Panc1 (cell line): ENCODE results near the gene OASL.

ENCODE experiments used
- POLR2AphosphoS5 ChIP-seq: IDR thresholded peaks from 2 replicates; pipeline ENCODE4 v1.6.1; 2012; ENCODE audit warnings: mild to moderate bottlenecking, low read depth, low read length, moderate library complexity
- TF ChIP-seq, protein P1 (sequence below): fragments of 450-650 bp; IDR thresholded peaks from 2 replicates; pipeline ENCODE4 v1.5.1; 2017; ENCODE audit warnings: mild to moderate bottlenecking
- TF ChIP-seq, protein P2 (sequence below), 2 experiments: IDR thresholded peaks; 2 replicates each; pipeline ENCODE4 v1.6.1; 2011 to 2012; ENCODE audit warnings: low read depth in 2 of 2, control low read depth in 1 of 2, low read length in 1 of 2, mild to moderate bottlenecking in 1 of 2, moderate library complexity in 1 of 2; ENCODE audit not compliant: insufficient read depth in 1 of 2

GRCh38 chr12:121080909-121081308 is 41.9 kb upstream of the OASL start:
- TF ChIP-seq, protein P1, sequence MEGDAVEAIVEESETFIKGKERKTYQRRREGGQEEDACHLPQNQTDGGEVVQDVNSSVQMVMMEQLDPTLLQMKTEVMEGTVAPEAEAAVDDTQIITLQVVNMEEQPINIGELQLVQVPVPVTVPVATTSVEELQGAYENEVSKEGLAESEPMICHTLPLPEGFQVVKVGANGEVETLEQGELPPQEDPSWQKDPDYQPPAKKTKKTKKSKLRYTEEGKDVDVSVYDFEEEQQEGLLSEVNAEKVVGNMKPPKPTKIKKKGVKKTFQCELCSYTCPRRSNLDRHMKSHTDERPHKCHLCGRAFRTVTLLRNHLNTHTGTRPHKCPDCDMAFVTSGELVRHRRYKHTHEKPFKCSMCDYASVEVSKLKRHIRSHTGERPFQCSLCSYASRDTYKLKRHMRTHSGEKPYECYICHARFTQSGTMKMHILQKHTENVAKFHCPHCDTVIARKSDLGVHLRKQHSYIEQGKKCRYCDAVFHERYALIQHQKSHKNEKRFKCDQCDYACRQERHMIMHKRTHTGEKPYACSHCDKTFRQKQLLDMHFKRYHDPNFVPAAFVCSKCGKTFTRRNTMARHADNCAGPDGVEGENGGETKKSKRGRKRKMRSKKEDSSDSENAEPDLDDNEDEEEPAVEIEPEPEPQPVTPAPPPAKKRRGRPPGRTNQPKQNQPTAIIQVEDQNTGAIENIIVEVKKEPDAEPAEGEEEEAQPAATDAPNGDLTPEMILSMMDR: no peak
- TF ChIP-seq POLR2AphosphoS5: no peak
- TF ChIP-seq, protein P2, sequence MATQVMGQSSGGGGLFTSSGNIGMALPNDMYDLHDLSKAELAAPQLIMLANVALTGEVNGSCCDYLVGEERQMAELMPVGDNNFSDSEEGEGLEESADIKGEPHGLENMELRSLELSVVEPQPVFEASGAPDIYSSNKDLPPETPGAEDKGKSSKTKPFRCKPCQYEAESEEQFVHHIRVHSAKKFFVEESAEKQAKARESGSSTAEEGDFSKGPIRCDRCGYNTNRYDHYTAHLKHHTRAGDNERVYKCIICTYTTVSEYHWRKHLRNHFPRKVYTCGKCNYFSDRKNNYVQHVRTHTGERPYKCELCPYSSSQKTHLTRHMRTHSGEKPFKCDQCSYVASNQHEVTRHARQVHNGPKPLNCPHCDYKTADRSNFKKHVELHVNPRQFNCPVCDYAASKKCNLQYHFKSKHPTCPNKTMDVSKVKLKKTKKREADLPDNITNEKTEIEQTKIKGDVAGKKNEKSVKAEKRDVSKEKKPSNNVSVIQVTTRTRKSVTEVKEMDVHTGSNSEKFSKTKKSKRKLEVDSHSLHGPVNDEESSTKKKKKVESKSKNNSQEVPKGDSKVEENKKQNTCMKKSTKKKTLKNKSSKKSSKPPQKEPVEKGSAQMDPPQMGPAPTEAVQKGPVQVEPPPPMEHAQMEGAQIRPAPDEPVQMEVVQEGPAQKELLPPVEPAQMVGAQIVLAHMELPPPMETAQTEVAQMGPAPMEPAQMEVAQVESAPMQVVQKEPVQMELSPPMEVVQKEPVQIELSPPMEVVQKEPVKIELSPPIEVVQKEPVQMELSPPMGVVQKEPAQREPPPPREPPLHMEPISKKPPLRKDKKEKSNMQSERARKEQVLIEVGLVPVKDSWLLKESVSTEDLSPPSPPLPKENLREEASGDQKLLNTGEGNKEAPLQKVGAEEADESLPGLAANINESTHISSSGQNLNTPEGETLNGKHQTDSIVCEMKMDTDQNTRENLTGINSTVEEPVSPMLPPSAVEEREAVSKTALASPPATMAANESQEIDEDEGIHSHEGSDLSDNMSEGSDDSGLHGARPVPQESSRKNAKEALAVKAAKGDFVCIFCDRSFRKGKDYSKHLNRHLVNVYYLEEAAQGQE (IDR thresholded peaks at IDR 0.05; ENCODE audit: insufficient read depth in 1 of 2, low read depth in 2 of 2, low read length in 1 of 2): no peak
